CD4-positive, alpha-beta T cell treated with Interleukin-17A for 4 hours (primary cell): ENCODE data around the gene CPTP.

Source experiments
- DNase-seq: peaks from one replicate; pipeline ENCODE4 v3.0.0-alpha.2; 2020; ENCODE audit warnings: mixed read lengths

Gene CPTP

GRCh38 chr1:1370771-1371300 lies 46.2 kb downstream of the CPTP start:
- DNase-seq, result no peak

GRCh38 chr1:1371364-1371745 lies 46.8 kb downstream of the CPTP start:
- DNase-seq, result peak; percentile 45

DNA sequence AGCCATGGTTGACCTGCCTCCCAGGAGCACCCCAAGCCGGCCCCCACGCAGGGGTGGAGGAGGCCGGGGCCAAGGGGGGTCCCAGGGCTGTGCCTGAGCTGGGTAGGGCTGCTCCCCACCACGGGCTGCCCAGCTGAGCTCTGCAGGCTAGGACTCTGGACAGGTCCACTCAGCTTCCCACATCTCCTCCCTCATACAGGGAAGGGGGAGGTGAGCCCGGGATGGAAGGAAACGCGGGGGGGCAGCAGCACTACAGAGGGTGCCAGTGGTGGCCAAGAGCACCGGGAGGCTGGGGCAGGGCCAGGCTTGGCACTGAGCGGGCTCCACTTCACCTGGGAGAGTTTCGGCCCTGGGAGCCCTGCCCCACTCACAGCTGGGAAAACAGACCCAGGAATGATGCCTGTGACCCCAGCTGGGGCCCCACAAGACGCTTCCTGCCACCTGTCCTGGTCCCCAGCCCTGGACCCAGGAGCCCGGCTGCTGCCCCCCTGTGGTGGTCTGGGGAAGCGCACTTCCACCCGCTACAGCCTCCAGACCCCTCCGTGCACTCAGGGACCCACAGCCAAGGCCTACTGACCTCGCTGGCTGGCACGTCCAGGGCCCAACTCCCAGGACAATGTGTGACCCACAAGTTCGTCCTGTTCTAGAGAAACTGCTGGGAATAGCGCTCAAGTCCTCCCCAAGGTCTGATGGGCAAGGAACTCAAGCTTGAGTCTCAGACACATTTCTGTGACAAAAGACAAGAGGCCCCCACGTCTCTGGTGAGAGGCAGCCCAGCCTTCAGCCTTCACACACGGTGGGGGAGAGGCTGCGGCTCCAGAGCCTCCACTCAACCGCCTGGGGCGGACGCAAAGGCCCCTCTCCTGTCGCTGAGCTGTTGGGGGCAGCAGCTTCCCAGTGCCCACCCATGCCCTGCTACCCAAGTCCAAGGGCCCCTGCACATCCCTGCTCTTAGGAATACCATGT lies 47.4 kb downstream of the CPTP start:
- DNase-seq, result peak; percentile 86

DNA sequence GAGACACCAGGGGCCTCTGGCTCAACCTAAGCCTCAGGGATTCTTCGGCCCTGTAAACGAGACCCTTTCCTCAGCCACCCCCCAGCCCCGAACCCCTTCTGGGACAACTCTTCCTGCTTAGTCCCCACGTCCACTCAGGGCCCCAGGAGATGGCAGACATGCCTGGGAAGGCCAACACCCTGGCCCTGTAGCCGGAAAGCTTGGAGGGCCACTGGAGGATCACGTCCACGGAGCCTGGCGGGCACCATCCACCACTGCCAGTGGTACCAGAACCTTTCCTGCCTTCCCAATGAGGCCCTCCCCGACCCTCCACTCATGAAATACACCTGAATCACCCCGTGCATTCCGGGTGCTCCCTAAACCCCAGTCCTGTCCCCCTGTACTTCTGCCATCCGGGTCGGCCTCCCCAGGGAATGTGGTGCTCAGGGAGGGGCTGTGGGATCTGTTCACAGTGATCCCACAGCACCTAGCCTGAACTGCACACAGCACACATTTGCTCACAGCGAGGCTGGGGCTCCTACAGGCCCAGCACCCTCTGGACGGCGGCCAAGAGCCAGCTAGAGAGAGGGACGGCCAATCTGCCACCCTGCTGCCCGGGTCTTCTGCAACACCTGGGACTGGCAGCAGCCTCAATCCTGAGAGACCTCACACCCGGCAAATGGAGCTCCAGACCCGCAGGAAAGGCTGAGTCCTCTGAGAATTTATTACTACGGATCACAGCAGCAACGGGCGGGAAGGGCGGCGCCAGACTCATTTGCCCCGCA lies 48.6 kb downstream of the CPTP start:
- DNase-seq, result no peak

DNA sequence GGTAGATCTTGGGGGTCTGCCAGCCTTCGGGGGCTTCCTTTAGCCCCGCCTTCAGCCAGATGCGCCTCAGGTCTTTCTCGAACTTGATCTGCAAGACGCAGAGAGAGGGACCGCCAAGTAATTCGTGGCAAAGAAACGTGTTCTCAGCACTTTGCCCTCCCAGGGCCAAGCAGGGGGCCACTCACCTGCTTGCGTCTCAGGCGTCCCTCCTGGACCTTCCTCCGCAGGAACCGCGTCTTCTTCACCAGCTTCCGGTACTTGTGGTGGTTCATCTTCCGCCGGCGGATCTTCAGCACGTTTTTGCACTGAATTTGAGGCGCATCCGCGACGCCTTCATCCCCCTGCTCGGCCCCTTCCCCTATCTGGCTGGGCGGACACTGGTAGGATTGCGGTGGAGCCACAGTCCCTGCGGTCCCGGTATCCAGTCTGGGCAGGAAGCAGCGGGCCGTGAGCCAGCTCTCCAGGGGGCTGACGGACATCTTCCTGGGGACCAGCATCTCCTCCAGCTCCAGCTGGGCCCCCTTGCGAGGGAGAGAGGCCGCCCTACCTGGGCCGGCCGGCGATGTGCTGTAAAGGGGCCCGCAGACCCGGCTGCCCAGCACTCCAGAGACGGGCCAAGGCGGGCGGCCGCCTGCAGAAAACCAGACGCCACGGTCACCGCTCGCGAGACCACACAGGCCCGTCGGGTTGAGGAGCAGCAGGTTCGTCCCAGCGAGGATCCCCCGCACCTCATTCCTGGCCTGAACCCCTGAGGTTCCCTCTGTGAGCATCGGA lies 49.4 kb downstream of the CPTP start:
- no peak for DNase-seq

DNA sequence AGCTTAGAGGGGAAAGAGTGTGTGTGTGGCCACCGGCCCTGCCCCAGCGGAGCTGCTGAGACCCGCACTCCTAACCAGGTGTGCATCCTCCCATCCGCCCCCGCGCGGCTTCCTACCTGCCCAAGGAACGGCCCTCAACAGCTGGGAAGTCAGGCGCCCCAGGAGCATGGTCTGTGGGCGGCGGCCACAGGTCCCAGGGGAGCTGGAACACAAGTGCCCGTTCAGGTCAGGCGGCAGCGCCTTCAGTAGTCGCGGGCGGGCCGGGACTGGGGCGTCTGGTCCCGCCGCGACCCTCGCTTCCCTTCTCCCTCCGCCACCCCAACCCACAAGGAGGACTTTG lies 50.0 kb downstream of the CPTP start:
- no peak for DNase-seq

DNA sequence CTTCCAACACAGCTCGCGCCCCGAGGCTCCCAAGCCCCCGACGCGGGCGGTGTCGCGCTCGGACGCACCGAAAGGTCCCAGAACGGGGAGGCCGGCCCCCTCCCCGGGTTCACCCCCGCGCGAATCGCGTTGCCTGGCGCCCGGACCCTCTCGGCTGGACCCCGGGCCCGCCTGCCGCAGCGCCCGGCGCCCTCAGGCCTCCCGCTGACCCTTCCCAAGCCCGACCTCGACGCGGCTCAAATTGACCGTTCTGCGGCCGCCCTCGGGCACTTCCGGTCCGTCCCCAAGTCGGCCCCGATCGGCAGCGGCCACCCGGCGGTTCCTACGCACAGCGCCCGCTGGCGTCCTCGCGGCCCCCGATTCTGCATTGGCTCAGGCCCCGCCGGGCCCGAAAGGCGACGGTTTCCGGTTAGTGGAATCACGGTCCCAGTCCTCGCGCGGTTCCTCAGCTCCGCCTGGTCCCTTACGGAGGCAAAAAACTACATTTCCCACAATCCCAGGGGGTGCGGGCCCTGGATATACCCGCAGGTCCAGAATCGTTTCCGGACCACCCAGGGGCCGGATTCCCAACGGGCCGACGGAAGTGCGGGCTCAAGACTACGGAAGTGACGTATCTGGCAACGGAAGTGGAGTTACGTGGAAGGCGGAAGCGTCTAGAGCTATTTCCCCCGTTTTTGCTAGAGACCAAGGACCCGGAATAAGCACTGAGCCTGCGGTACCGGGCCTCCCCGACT lies 50.5 kb downstream of the CPTP start, which contains the start of gene AURKAIP1:
TSS of gene AURKAIP1 (minus strand) at position 279 of the 734 bp plus-strand sequence. CDS start 451 bp downstream, outside the sequence.
- DNase-seq, result peak; percentile 95

GRCh38 chr1:1376551-1377226 lies 52.1 kb downstream of the CPTP start:
- no peak for DNase-seq

- no peak for DNase-seq
Observed at GRCh38 chr1:1377540-1378205, 53.1 kb downstream of the CPTP start.
